HG03025 (cell line): ENCODE measurements around the gene DRICH1.
"Not testable (repeated sequence)": the region's sequence is repeated elsewhere in the genome, so short reads cannot be mapped to it uniquely, and the experiment has no call there.

Experiments used
- ATAC-seq: cut with Tn5 transposase; IDR thresholded peaks from one replicate; pipeline ENCODE4 v1.9.1; 2021; ENCODE audit warnings: mild to moderate bottlenecking, moderate library complexity; ENCODE audit not compliant: unreplicated experiment, low FRiP score

The DRICH1 gene

GRCh38 chr22:23651676-23652075, 19.6 kb upstream of the DRICH1 start:
- ATAC-seq = no peak

- ATAC-seq = no peak
Observed at GRCh38 chr22:23649071-23649501, 17.0 kb upstream of the DRICH1 start.

- not testable (repeated sequence) for ATAC-seq
Observed at GRCh38 chr22:23646526-23646925, 14.4 kb upstream of the DRICH1 start.

- ATAC-seq = not testable (repeated sequence)
Observed at GRCh38 chr22:23640206-23640605, 8.1 kb upstream of the DRICH1 start.

- ATAC-seq = no peak
Observed at GRCh38 chr22:23639661-23640060, 7.5 kb upstream of the DRICH1 start.

- no peak for ATAC-seq
Observed at GRCh38 chr22:23638611-23639010, 6.5 kb upstream of the DRICH1 start.

GRCh38 chr22:23635291-23635690, 3.2 kb upstream of the DRICH1 start:
- ATAC-seq = not testable (repeated sequence)

GRCh38 chr22:23628056-23628743, 3.9 kb downstream of the DRICH1 start:
- not testable (repeated sequence) for ATAC-seq

GRCh38 chr22:23627401-23628055, 4.6 kb downstream of the DRICH1 start:
- not testable (repeated sequence) for ATAC-seq

GRCh38 chr22:23626286-23626975, 5.7 kb downstream of the DRICH1 start:
- ATAC-seq = no peak

- ATAC-seq = no peak
Observed at GRCh38 chr22:23622634-23623033, 9.5 kb downstream of the DRICH1 start.

GRCh38 chr22:23621916-23622315, 10.2 kb downstream of the DRICH1 start:
- not testable (repeated sequence) for ATAC-seq

GRCh38 chr22:23621082-23621780, 10.9 kb downstream of the DRICH1 start:
- ATAC-seq = no peak

GRCh38 chr22:23613193-23613972, 18.7 kb downstream of the DRICH1 start:
- no peak for ATAC-seq

- no peak for ATAC-seq
Observed at GRCh38 chr22:23609983-23610781, 21.9 kb downstream of the DRICH1 start.

- ATAC-seq = no peak
Observed at GRCh38 chr22:23608583-23608982, 23.5 kb downstream of the DRICH1 start.

GRCh38 chr22:23606204-23607131, 25.7 kb downstream of the DRICH1 start:
- ATAC-seq = no peak
